Measurements from ENCODE around the gene EHD4.

DNA sequence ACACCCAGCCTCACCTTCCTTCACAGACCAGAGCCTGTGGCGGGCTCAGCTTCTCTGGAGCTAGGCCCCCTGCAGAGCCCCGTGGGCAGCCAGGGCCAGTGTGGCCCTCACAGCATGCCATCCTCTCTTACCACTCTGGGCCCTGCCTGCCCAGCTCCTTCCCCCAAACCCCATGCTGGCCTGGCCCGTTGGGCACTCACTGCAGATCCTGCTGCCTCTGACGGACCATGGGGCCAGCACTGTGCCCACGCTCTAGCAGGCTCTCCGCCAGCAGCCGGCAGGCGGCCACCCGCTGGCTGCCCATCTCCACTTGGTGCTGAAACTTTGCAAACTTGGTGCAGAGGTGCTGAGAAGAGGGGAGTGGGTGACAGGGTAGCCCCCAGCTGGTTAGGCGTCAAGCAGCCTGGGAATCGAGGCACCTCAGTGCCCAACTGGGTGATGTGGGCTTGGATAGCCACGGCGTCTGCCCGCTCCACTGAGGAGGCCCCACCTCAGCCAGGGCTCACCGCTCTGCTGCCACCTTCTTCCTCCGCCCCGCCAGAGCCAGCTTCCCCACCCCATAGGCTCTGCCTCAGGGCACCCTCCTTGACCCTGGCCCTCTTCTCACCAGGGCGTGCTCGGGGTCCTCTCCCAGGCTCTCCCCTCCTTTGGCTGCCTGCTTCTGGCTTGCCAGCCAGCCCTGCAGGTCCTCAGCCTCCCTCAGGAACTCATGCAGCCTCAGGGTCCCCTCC, 101.0 kb downstream of the EHD4 start:
- no peak for TF ChIP-seq EZH2phosphoT487 (IDR thresholded peaks at IDR 0.05; ENCODE audit: borderline replicate concordance)
- TF ChIP-seq, protein P1, sequence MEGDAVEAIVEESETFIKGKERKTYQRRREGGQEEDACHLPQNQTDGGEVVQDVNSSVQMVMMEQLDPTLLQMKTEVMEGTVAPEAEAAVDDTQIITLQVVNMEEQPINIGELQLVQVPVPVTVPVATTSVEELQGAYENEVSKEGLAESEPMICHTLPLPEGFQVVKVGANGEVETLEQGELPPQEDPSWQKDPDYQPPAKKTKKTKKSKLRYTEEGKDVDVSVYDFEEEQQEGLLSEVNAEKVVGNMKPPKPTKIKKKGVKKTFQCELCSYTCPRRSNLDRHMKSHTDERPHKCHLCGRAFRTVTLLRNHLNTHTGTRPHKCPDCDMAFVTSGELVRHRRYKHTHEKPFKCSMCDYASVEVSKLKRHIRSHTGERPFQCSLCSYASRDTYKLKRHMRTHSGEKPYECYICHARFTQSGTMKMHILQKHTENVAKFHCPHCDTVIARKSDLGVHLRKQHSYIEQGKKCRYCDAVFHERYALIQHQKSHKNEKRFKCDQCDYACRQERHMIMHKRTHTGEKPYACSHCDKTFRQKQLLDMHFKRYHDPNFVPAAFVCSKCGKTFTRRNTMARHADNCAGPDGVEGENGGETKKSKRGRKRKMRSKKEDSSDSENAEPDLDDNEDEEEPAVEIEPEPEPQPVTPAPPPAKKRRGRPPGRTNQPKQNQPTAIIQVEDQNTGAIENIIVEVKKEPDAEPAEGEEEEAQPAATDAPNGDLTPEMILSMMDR (conservative IDR thresholded peaks at IDR 0.05; ENCODE audit: low read length) = no peak

All from Loucy (cell line).